K562 (cell line): Measurements from ENCODE around the gene CRADD. TPM values are rescaled to one million over a fixed set of nuclear protein-coding genes. Genes with fewer than 3 reads are reported as not detected.

Source experiments
- ATAC-seq: fragments of 200-7000 bp; cut with Tn5 transposase; 3 replicates; pipeline ENCODE4 v1.9.1; 2020; ENCODE audit warnings: moderate library complexity
- BruUV-seq: library from RNA; stranded (reverse); fragments of 400-500 nt; replicated peaks from 2 replicates; lab custom pipeline; 2021; lab: Mats Ljungman, UMichigan
- CTCF ChIA-PET: fragments of 300-600 bp; formaldehyde crosslinking; extraction: SDS; loops from one replicate; lab custom pipeline; 2021; ENCODE audit warnings: low intra/inter-chr PET ratio; lab: Yijun Ruan, JAX
- POLR2A ChIA-PET: fragments of 300-600, 350-650 bp; sonication (Branson Sonifier 250); formaldehyde crosslinking; extraction: SDS; loops from one replicate; lab custom pipeline; 2021; ENCODE audit warnings: antibody characterized with exemption, inconsistent platforms; lab: Yijun Ruan, JAX
- DNase-seq, 4 experiments: peaks; one replicate each; pipeline versions ENCODE4 v3.0.0 to v3.0.0-alpha.2; 2011 to 2018; ENCODE audit warnings: low spot score in 3 of 4, mixed read lengths in 3 of 4; ENCODE audit errors: extremely low read depth in 1 of 4
- FAIRE-seq: peaks from 2 replicates; lab custom pipeline; 2011; peaks lifted over from hg19 to GRCh38; lab: Jason Lieb, UNC
- H2AFZ ChIP-seq: 2 replicates; pipeline ENCODE4 v1.6.0; 2011; ENCODE audit warnings: low read depth, low read length, control low read depth, inconsistent platforms
- H3K27ac ChIP-seq: fragments of 200-600 bp; 3 replicates; pipeline ENCODE4 v1.8.0; 2011; ENCODE audit warnings: low read depth, mild to moderate bottlenecking, control low read depth, inconsistent platforms, low read length, moderate library complexity, mixed read lengths; ENCODE audit errors: extremely low read depth
- H3K27me3 ChIP-seq, 2 experiments: fragments of 300-600 bp in 1 of 2; 2 replicates in 1 of 2; 3 replicates in 1 of 2; pipeline versions ENCODE4 v1.6.0 to v1.8.0; 2011; ENCODE audit warnings: inconsistent platforms in 2 of 2, low read length in 2 of 2, mild to moderate bottlenecking in 1 of 2, mixed read lengths in 1 of 2, moderate library complexity in 1 of 2; ENCODE audit not compliant: control insufficient read depth in 2 of 2, insufficient read depth in 2 of 2
- H3K36me3 ChIP-seq: fragments of 300-600 bp; 3 replicates; pipeline ENCODE4 v1.8.0; 2011; ENCODE audit warnings: mild to moderate bottlenecking, low read length, inconsistent platforms; ENCODE audit not compliant: control insufficient read depth, insufficient read depth
- H3K4me1 ChIP-seq, 2 experiments: fragments of 200-600 bp in 1 of 2; replicated peaks in 1 of 2; 2 replicates in 1 of 2; 3 replicates in 1 of 2; pipeline versions ENCODE4 v1.5.1 to v1.8.0; 2011; ENCODE audit warnings: inconsistent platforms in 2 of 2, low read length in 2 of 2, mild to moderate bottlenecking in 1 of 2, mixed read lengths in 1 of 2, moderate library complexity in 1 of 2; ENCODE audit not compliant: control insufficient read depth in 2 of 2, insufficient read depth in 2 of 2
- H3K4me2 ChIP-seq: 2 replicates; pipeline ENCODE4 v1.6.1; 2011; ENCODE audit warnings: low read length, control low read depth, inconsistent platforms, mixed read lengths; ENCODE audit not compliant: insufficient read depth
- H3K4me3 ChIP-seq: fragments of 200-600 bp; sonication (generic), shearing (Covaris generic); 2 replicates; pipeline ENCODE4 v1.5.1; 2016; ENCODE audit warnings: control low read depth, inconsistent platforms
- H3K79me2 ChIP-seq: fragments of 200-600 bp; 3 replicates; pipeline ENCODE4 v1.8.0; 2011; ENCODE audit warnings: low read length, inconsistent platforms; ENCODE audit not compliant: control insufficient read depth, insufficient read depth
- H3K9ac ChIP-seq, 2 experiments: 2 replicates each; pipeline versions ENCODE4 v1.6.0 to v1.6.1; 2011; ENCODE audit warnings: low read depth in 2 of 2, low read length in 2 of 2, control low read depth in 1 of 2, inconsistent platforms in 1 of 2, mild to moderate bottlenecking in 1 of 2, mixed read lengths in 1 of 2; ENCODE audit not compliant: insufficient read depth in 1 of 2
- H3K9me1 ChIP-seq: one replicate; pipeline ENCODE4 v1.6.0; 2011; ENCODE audit warnings: inconsistent platforms, mild to moderate bottlenecking, low read length, moderate library complexity; ENCODE audit not compliant: control insufficient read depth, insufficient read depth
- H3K9me3 ChIP-seq: replicated peaks from 2 replicates; pipeline ENCODE4 v1.5.1; 2011; ENCODE audit warnings: low read depth, low read length, inconsistent platforms; ENCODE audit not compliant: control insufficient read depth, insufficient read depth
- H4K20me1 ChIP-seq: replicated peaks from 2 replicates; pipeline ENCODE4 v1.6.1; 2011; ENCODE audit warnings: low read length, inconsistent platforms, mixed read lengths; ENCODE audit not compliant: control insufficient read depth, insufficient read depth
- CTBP1 ChIP-seq: fragments of 450-650 bp; IDR thresholded peaks from 2 replicates; pipeline ENCODE4 v1.6.1; 2016; ENCODE audit warnings: borderline replicate concordance
- CTCF ChIP-seq, 3 experiments: IDR thresholded peaks in 2 of 3; conservative IDR thresholded peaks in 1 of 3; 2 replicates each; pipeline ENCODE4 v1.5.1; 2011 to 2012; ENCODE audit warnings: low read length in 3 of 3, mild to moderate bottlenecking in 3 of 3, control low read depth in 2 of 3, improper control_type of control experiment in 1 of 3, inconsistent platforms in 1 of 3, low read depth in 1 of 3, mixed read lengths in 1 of 3, moderate library complexity in 1 of 3; ENCODE audit not compliant: insufficient read depth in 2 of 3
- DDX20 ChIP-seq: fragments of 450-650 bp; IDR thresholded peaks from 2 replicates; pipeline ENCODE4 v1.6.1; 2016; ENCODE audit warnings: missing genetic modification characterization, low read depth, mild to moderate bottlenecking, missing compliant biosample characterization, moderate library complexity
- JUND ChIP-seq, 2 experiments: IDR thresholded peaks; 2 replicates in 1 of 2; 3 replicates in 1 of 2; pipeline ENCODE4 v1.6.1; 2011; ENCODE audit warnings: borderline replicate concordance in 2 of 2, low read depth in 2 of 2, low read length in 2 of 2, improper control_type of control experiment in 1 of 2, missing biosample characterization in 1 of 2, missing genetic modification characterization in 1 of 2, missing genetic modification reagents in 1 of 2
- PKNOX1 ChIP-seq: fragments of 450-650 bp; IDR thresholded peaks from 2 replicates; pipeline ENCODE4 v1.6.1; 2016
- SFPQ ChIP-seq: fragments of 200-400 bp; formaldehyde crosslinking; IDR thresholded peaks from 2 replicates; pipeline ENCODE4 v1.6.1; 2017; ENCODE audit warnings: mild to moderate bottlenecking, low read depth, low read length, moderate library complexity
- SIN3A ChIP-seq, 2 experiments: fragments of 150-350 bp in 1 of 2; IDR thresholded peaks; 2 replicates each; pipeline ENCODE4 v1.6.1; 2011 to 2016; ENCODE audit warnings: borderline replicate concordance in 2 of 2, low read depth in 2 of 2, low read length in 2 of 2, mild to moderate bottlenecking in 2 of 2, moderate library complexity in 2 of 2; ENCODE audit not compliant: control insufficient read depth in 1 of 2
- SRF ChIP-seq, 2 experiments: fragments of 250-450, 450-650 bp in 1 of 2; sonication (Bioruptor Pico) in 1 of 2; sonication (generic) in 1 of 2; formaldehyde crosslinking; IDR thresholded peaks; 2 replicates each; pipeline versions ENCODE4 v1.5.0 to v1.5.1; 2020 to 2022; ENCODE audit warnings: mild to moderate bottlenecking in 1 of 2, missing genetic modification reagents in 1 of 2
- ZNF639 ChIP-seq, 2 experiments: fragments of 200-800 bp in 1 of 2; sonication (Bioruptor generic) in 1 of 2; sonication (generic) in 1 of 2; formaldehyde crosslinking in 1 of 2; IDR thresholded peaks in 1 of 2; conservative IDR thresholded peaks in 1 of 2; 2 replicates each; pipeline versions ENCODE4 v1.5.0 to v1.6.1; 2016 to 2020; ENCODE audit warnings: missing compliant biosample characterization in 1 of 2, missing genetic modification characterization in 1 of 2, missing genetic modification reagents in 1 of 2
- WGBS: fragments of 100-300 bp; shearing (Covaris generic); methylation state at CpG from one replicate; pipeline ENCODE4 v1.1.6; 2016; ENCODE audit warnings: low coverage, mixed read lengths; ENCODE audit not compliant: insufficient coverage; ENCODE audit errors: missing lambda C conversion rate; 5-methylcytosine and 5-hydroxymethylcytosine counted together
- in situ Hi-C: fragments of 300-500 bp; cut with MboI; formaldehyde crosslinking; loops from 4 replicates; pipeline ENCODE4 v1.15.0; 2018; ENCODE audit warnings: inconsistent platforms, mixed read lengths
- intact Hi-C: fragments of 100-400 bp; cut with micrococcal nuclease; formaldehyde crosslinking; loops from 2 replicates; pipeline ENCODE4 v1.14.2; 2022
- polyA plus RNA-seq, 8 experiments: library from polyadenylated mRNA; depleted of rRNA in 4 of 8; stranded (reverse) in 5 of 8; unstranded in 3 of 8; fragments of >200 nt; fragmentation: Nextera tagmentation in 2 of 8; fragmentation: Illumina TruSeq in 1 of 8; extraction: Ambion mirVana in 2 of 8; extraction: Trizol in 1 of 8; gene quantifications; 2 replicates each; pipeline versions ENCODE4 v1.2.1 to v1.2.3, GENCODE V29; 2011 to 2014; ENCODE audit warnings: inconsistent platforms in 1 of 8, missing spikeins in 1 of 8
- total RNA-seq, 7 experiments: library from RNA; depleted of rRNA in 6 of 7; stranded (reverse); fragments of >200 nt in 6 of 7; fragmentation: Illumina TruSeq in 2 of 7; extraction: Trizol in 2 of 7; gene quantifications; 2 replicates each; pipeline versions ENCODE4 v1.2.1 to v1.2.3, GENCODE V29; 2011 to 2021; ENCODE audit warnings: low replicate concordance in 1 of 7

The CRADD gene
- total and polyA plus RNA-seq, 9 of the 15 experiments (the other 6 are each of a cell fraction or from before 2014, with no cell fraction given) = 20.5 to 41.1 (median 25.9) TPM

GRCh38 chr12:93763746-93764147 lies 86.6 kb downstream of the CRADD start:
- no peak overlapping the region for H3K4me2 ChIP-seq
- H3K4me3 ChIP-seq = no peak overlapping the region
- H3K9ac ChIP-seq = no peak overlapping the region; a peak in 1 of 4 replicates
- H2AFZ ChIP-seq = no peak overlapping the region; the same call in 1 of the 2 replicates
- in situ Hi-C loops = loop anchor here (10.0 kb wide), 1 partner anchor 259 kb away; no protein-coding TSS in a partner anchor
- intact Hi-C loops = loop anchor here (1.0 to 10.0 kb wide), 6 partner anchors 21 to 779 kb away; no protein-coding TSS in a partner anchor
- H3K36me3 ChIP-seq = no peaks in the 10 kb centered on the region
- H3K79me2 ChIP-seq = peaks cover 21% of the 10 kb centered on the region; the same call in 2 of the 3 replicates
- no peaks in the 10 kb centered on the region for H3K9me1 ChIP-seq
- ChIA-PET CTCF (interaction anchor here (0.6 to 1.5 kb wide), 6 partner anchors 55 to 338 kb away, joined by 3 to 5 read pairs (median 3); partner anchors contain the start of gene SOCS2), POLR2A (interaction anchor here (2.3 kb wide), 1 partner anchor 194 kb away, joined by 9 read pairs; no protein-coding TSS in a partner anchor)
- no TSS peak for BruUV-seq
- no peak overlapping the region; the same call in 2 of the 3 replicates for H3K27ac ChIP-seq
- DNase-seq (peak in 1 of 4 experiments; percentile 60), FAIRE-seq (no peak), ATAC-seq (peak; percentile 53)
- no peaks in the 10 kb centered on the region for H3K27me3 ChIP-seq
- no peaks in the 10 kb centered on the region for H3K9me3 ChIP-seq
- H4K20me1 ChIP-seq = no peaks in the 10 kb centered on the region
- H3K4me1 ChIP-seq = peaks cover 20 to 59% of the 10 kb centered on the region in 2 experiments
- WGBS = 34% methylated on average over 3 of the region's 3 CpGs
- TF ChIP-seq CTBP1 (peak; percentile 50; the same call in 1 of the 2 replicates), SFPQ (no peak), SIN3A (IDR thresholded peaks at IDR 0.05; ENCODE audit: borderline replicate concordance in 2 of 2, control insufficient read depth in 1 of 2, low read depth in 2 of 2, low read length in 2 of 2) (no peak), DDX20 (no peak), PKNOX1 (0 out of 2 replicates have a peak, but pooled peaks have one; percentile 15), JUND (IDR thresholded peaks at IDR 0.05; ENCODE audit: borderline replicate concordance, low read depth, low read length) (no peak), JUND (tag; IDR thresholded peaks at IDR 0.05; ENCODE audit: borderline replicate concordance, low read depth, low read length) (0 out of 3 replicates have a peak, but pooled peaks have one; percentile 10), CTCF (IDR thresholded peaks at IDR 0.05 in 2 of 3, conservative IDR thresholded peaks at IDR 0.05 in 1 of 3; ENCODE audit: insufficient read depth in 2 of 3, low read depth in 1 of 3, low read length in 3 of 3) (peak; percentile 37 to 55 (median 51); a peak in 3 of 6 replicates), SRF (CRISPR knock-in tag; IDR thresholded peaks at IDR 0.05) (no peak), ZNF639 (CRISPR knock-in tag; conservative IDR thresholded peaks at IDR 0.05 in 1 of 2, IDR thresholded peaks at IDR 0.05 in 1 of 2) (0 out of 4 replicates have a peak, but pooled peaks of 1 of the 2 experiments have one; percentile 12)
